ENCODE data around the gene SYMPK.

Gene SYMPK

DNA sequence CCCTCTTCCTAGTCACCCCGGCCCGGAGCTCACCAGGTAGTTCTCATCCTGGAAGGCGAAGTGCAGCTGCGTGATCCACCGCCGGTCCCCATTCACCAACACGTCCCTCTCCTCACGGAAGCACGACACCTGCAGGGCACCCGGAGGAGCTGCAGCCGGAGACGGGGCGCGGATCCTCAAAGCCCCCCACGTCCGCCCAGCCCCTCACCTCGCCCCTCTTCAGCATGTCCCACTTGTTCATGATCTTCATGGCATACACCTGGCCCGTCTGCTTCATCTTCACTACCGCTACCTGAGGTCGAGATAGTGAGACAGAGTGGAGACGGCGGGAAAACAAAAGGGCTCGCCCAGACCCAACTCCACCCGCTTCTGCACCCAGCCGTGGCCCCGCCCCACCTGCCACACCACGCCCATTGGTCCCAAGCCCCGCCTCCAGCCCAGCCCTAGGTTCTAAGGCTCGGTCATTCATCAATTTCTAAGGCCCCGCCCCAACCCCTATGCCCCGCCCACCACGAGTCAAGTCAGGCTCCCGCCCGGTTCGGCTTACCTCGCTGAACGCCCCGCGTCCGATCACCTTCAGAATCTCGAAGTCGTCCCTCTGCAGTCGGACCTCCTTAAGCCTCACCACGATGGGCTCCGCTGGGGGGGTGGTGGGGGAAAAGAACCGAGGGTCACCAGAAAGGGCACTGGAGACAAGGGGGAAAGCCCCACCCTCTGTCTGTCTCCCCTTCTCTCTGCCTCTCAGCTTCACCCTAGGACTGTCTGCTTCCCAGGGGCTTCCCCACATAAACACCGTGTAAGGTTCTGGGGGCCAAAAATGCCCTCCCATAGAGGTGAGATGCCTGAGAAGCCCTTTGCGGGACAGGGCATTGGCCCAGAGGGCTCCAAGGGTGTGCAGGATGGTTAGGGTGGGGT, 83.5 kb downstream of the SYMPK start:
- DNase-seq, result peak; percentile 81

DNA sequence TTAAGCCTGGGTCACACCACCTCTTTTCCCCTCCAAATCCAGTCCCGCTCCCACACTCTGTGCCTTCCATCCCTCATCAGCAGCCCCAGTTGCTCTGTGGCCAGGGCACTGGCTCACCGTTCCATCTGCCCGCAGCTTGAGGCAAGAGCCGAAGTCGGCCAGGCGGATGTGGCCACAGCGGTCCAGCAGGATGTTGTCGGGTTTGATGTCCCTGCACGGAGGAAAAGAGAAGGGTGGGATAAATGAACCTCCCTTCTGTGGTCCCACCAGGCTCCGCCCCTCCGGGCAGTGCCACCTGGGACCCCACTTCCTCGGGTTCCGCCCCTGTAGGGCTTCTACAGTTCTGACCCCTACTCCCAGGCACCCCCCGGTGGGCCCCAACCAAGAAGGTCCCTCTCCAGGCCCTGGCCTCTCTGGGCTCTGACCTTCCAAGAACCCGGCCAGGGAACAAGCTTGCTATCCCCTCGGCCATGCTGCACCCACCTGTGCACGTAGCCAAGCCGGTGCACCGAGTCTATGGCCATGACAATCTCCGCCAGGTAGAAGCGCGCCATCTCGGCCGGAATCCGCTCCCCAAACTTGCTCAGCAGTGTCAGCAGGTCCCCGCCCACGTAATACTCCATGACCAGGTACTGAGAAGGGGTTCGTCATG, 84.8 kb downstream of the SYMPK start:
- no peak for DNase-seq

- DNase-seq, result no peak
Measured at GRCh38 chr19:45777395-45777961, 85.5 kb downstream of the SYMPK start.

DNA sequence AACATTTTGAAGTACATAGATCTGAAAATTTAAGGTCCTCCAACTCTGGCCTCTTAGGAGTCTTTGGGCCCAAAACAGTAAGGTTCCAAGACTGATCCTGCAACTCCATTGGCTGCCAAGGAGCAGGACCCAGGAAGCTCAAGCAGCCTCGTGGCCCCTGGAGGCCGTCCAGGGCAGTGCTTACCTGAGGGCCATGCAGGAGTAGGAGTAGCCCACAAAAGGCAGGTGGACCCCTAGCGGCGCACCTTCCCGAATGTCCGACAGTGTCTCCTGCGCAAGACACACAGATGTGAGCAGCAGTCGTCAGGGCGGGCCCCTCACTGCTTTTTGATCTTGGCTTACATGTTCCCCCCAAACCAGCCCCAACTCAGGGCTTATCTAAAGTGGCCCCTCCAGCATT, 88.2 kb downstream of the SYMPK start:
- DNase-seq, result no peak

- DNase-seq, result no peak
Measured at GRCh38 chr19:45773384-45773783, 89.6 kb downstream of the SYMPK start.

- no peak for DNase-seq
Measured at GRCh38 chr19:45772912-45773311, 90.0 kb downstream of the SYMPK start.

DNA sequence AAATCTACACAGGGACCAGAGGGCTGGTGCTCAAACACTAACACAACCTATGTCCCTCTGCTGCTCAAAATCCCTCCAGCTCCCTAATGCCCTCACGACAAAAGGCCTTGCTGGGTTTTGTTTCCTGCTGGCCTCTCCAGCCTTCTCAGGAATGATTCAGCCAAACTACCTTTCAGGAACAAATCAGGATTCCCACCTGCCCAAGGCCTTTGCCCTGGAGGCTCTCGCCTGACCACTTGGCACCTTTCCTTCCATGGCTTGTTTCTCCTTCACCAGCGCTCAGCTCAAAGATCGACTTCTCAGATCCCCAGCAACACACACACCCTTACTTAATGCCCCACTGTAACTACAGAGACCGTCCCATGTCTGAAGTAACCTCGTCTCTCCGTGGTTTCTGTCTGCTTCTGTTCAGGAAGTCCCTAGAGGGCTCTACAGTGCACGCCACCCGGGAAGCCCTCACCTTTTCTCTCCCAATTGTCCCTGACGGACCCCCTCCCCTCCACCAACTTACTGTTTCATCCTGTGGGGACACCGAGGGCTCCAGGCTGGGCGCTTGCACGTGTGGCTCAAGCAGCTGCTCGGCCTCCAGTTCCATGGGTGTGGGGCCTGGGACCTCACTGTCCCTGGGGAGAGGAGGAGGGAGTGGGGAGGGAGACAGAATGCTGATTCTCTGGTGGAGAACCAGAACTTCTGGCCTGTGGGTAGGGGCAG, 90.7 kb downstream of the SYMPK start:
- DNase-seq, result peak; percentile 26

- DNase-seq, result no peak
Measured at GRCh38 chr19:45771311-45771933, 91.5 kb downstream of the SYMPK start.

- DNase-seq, result peak; percentile 98
Measured at GRCh38 chr19:45770192-45771101, 92.5 kb downstream of the SYMPK start.

DNA sequence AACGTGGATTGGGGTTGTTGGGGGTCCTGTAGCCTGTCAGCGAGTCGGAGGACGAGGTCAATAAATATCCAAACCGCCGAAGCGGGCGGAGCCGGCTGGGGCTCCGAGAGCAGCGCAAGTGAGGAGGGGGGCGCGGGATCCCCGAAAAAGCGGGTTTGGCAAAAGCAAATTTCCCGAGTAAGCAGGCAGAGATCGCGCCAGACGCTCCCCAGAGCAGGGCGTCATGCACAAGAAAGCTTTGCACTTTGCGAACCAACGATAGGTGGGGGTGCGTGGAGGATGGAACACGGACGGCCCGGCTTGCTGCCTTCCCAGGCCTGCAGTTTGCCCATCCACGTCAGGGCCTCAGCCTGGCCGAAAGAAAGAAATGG, 93.1 kb downstream of the SYMPK start:
- DNase-seq, result peak; percentile 58

DNA sequence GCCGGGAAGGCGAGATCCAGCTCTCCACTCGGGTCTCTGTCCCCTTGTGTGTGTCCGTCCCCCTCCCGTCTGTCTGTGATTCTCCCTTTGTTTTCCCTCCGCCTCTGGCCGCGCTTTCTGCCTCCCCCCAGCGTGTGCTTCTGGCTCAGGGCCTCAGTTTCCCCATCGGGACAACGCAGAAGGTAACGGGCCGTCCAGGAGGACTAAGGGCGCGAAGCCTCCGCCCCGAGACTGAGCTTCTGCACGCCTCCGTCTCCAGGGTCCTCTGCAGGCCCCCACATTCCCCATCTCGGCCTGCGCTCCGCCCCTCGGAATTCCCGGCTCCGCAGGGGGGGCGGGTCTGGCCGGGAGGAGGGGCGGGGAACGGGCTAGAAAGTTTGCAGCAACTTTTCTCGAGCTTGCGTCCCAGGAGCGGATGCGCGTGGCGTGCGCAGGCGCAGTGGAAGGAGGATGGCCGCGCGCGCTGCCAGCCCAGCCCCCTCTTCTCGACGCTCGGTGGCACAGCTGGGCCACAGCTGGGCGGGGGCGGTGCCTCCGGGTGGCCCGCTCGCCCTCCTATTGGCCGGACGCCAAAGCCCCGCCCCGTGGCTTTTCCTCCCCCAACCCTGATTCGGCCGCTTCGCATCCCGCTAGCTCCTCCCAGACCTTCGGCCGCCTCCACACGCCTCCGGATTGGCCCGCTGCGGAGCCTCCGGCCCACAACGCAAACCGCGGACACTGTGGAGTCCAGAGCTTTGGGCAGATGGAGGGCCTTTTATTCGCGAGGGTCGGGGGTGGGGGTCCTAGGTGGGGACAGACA, 93.8 kb downstream of the SYMPK start, which contains the start of gene SIX5:
Gene SIX5, minus strand, starts transcription at position 269 of the 799 bp plus-strand sequence. CDS start 408 bp downstream, outside the sequence.
- DNase-seq, result peak; percentile 98

DNA sequence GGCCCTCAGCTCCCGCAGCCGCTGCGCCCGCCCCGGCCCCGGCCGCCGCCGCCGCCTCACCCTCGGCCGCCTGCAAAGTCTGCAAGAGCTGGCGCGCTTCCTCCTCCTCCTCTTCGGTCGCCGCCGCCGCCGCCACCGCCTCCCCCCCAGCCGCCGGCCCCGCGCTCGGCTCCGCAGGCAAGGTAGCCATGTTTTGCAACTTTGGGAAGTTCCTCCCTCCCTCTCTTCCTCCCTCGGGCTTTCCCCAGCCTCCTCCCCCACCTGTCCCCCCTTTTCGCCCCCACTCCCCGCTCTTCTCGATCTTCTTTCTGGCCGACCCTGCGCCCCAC, 94.3 kb downstream of the SYMPK start:
- peak; percentile 27 for DNase-seq

- peak; percentile 32 for DNase-seq
Measured at GRCh38 chr19:45767881-45768654, 94.9 kb downstream of the SYMPK start.

- DNase-seq, result no peak
Measured at GRCh38 chr19:45767410-45767880, 95.5 kb downstream of the SYMPK start.

DNA sequence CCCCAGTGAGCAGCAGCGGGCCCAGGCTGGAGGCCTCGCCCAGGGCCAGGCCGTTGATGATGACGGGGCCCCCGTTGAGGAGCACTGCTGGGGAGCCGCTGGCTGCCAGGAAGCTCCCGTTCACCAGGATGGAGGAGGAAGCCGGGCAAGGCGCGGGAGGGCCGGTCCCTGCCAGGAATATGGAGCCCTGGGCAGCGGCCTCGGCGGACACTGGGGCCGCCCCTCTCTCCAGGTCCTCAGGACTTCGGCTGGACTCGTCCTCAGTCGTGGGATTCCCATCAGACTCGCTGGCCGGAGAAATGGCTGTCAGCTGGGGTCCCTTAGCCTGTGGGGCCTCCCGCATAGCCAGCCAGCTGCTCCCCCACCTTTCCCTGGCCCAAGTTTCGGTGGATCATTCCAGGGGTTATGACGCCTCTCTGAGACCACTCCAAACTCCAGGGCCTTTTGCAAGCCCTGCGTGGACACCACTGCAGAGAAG, 96.0 kb downstream of the SYMPK start:
- DNase-seq, result no peak

DNA sequence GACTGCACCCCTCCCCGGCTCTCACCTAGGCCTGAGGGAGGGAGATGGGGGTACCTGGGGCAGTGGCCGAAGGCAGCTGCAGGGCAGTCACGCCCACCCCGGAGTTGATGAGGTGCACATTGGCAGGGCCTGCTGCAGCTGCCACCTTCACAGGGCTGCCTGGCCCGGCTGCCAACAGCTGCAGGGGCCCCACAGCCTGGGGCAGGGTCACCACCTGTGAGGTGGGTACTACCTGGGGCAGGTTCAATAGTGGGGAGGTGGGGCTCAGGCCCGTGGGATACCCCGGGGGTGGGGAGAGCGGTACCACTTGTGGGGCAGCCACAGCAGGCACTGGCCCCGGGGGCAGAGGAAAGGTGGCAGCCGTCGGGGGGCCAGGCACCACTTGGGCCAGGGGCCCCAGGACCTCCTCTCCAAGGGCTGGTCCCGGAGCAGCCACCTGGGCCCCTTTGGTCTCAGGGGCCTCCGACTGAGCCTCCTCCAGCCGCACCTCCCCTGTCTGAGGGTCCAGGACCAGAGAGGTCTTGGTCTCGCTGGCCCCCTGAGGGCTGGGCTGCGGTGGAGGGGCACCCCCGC, 96.6 kb downstream of the SYMPK start:
- no peak for DNase-seq

DNA sequence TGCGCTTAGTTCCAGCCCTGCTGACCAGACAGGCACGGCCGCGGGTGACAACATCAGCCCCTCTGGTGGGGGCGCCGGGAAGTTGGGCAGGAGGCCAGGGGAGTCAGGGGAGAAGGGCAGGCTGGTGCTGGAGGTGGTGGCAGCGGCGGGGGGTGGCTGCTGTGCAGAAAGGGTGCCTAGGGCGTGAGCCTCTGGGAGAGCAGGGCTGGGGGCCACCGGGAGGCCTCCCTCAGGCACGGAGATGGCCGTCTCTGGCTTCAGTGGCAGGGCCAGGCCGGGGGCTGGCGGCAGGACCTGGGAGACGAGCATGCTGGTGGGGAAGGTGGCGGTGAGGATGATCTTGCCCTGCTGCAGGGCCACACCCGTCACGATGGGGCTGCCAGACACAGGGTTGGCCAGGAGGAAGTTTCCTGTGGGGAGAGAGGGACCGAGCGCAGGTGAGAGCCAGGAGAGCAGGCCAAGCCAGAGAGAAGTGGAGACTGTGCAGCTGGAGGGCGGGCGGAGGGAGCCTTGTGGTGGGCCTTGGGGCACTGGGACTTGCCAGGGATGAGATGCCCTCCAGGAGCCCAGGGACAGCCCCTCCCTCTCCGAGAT, 97.1 kb downstream of the SYMPK start:
- no peak for DNase-seq
